ES-I3 (cell line): ENCODE results near the gene GMEB2.

Experiments
- H3K36me3 ChIP-seq: 2 replicates; pipeline ENCODE4 v1.6.1; 2013; ENCODE audit warnings: mild to moderate bottlenecking, low read length, control low read depth, moderate library complexity; ENCODE audit not compliant: insufficient read depth
- H3K4me1 ChIP-seq: 2 replicates; pipeline ENCODE4 v1.6.1; 2013; ENCODE audit warnings: mild to moderate bottlenecking, control low read depth, low read length; ENCODE audit not compliant: insufficient read depth
- H3K9ac ChIP-seq: 2 replicates; pipeline ENCODE4 v1.6.1; 2013; ENCODE audit warnings: low read depth, mild to moderate bottlenecking, low read length, moderate library complexity
- H3K9me3 ChIP-seq: 2 replicates; pipeline ENCODE4 v1.6.1; 2013; ENCODE audit warnings: mild to moderate bottlenecking, low read length, moderate library complexity; ENCODE audit not compliant: control insufficient read depth, insufficient read depth

Gene GMEB2

DNA sequence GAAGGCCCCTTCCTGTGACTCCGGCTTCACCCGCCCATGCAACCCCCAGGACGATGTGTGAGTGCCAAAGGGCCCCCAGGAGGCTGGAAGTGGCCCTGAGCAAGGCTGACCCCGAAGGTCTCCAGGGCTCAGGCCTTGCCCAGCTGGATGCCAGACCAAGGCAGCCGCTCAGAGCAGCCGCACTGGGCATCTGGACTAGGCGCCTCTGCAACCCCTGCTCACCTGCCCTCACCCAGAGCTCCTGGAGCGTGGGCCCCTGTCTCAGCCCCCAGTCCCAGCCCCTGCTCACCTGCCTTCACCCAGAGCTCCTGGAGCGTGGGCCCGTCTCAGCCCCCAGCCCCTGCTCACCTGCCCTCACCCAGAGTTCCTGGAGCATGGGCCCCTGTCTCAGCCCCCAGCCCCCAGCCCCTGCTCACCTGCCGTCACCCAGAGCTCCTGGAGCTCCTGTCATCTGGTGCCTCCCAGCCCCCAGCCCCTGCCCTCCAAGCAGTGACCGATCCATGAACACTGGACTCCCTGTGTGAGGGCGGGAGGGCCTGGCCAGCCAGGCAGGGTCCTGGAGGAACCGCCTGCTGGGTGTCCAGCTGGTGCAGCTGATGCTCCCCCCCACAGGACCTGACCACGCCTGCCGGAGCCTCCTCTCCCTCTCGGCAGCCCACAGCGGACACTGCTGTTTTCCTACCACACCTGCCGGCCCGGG is 80.5 kb downstream of the GMEB2 start:
- no peaks in the 10 kb centered on the region for H3K36me3 ChIP-seq
- no peak overlapping the region for H3K9ac ChIP-seq

DNA sequence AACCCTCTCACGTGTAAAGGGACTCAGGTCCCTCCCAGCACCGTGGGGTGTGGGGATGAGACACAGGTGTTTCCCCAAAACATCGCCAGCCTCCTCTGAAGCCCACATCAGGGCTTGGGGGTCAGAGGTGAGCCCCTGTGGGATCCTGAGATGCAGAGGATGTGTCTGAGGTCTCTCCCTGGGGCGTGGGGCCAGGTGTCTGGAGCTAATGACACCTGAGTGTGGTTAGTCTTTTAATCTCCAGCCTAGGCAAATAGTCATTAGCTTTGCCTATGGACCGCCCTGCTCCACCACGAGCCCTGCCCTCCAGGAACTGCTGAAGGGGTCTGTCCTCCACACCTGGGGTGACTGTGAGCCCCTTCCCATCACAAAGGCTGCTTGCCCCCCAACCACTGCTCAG is 81.1 kb downstream of the GMEB2 start:
- no peaks in the 10 kb centered on the region for H3K9me3 ChIP-seq
- H3K9ac ChIP-seq, result no peak overlapping the region
- no peaks in the 10 kb centered on the region for H3K36me3 ChIP-seq
- H3K4me1 ChIP-seq, result peaks cover 16% of the 10 kb centered on the region; the same call in 1 of the 2 replicates

More for the DNA sequence above, 80.5 kb downstream of the GMEB2 start:
- Histone ChIP-seq H3K4me1 (peaks cover 16% of the 10 kb centered on the region; the same call in 1 of the 2 replicates), H3K9me3 (no peaks in the 10 kb centered on the region)

DNA sequence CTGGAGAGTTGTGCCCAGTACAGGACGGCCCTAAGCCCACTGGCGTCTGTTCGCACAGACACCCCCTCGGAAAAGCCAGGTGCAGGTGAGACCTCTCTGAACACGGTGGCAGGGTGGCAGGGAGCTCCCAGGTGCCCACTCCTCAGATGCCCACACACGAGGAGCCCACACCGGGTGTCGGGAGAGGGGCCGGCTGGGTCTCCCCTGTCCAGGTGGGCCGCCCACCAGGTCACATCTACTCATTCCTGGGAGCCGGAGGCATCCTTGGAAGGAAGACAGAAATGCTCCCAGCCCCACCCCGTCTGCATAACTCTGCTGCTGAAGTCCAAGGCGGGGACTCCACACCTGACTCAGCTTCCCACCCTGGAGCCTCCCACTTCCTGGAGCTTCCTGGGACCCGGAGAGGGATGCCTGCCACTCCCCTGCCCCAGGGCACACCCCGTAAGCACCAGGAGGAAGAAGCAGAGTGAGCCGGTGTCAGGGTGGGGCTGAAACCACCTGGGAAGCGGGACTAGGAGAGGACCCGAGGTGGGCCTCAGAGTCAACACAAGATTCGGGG is 81.9 kb downstream of the GMEB2 start:
- Histone ChIP-seq H3K36me3 (no peaks in the 10 kb centered on the region), H3K9me3 (no peaks in the 10 kb centered on the region), H3K4me1 (peaks cover 16% of the 10 kb centered on the region; the same call in 1 of the 2 replicates), H3K9ac (no peak overlapping the region)

DNA sequence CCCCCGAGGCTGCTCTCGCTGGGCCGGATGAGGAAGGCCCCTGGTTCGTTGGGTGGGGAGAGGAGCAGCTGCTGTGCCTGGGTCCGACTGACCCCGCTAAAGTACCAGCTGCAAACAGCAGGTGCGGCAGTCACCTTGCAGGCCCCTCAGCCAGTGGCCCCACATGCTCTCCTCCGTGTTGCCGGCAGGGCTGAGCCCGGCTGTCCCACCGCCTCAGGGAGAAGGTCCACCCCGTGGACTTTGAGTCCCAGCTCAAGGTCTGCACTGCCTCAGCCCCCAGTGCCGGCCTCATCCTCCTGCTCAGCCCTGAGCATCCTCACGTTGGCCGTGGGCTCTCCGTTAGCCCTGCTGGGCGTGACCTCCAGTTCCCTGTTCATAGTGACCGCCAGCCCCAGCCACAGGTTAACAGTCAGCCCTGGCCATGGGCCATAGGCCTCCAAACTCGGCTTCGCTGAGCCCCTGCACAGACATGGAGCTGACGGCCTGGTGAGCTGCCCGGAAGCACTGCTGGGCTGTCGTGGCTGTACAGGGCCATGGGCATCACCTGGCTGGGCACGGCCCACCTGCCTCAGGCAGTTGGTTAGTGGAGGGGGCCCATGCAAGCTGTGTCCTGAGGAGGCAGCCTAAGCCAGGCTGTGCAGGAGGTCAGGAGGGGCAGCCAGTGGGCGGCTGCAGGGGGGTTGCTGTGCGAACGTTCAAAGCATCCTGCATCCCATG is 82.5 kb downstream of the GMEB2 start:
- Histone ChIP-seq H3K9me3 (no peaks in the 10 kb centered on the region), H3K36me3 (no peaks in the 10 kb centered on the region), H3K9ac (no peak overlapping the region), H3K4me1 (peaks cover 13% of the 10 kb centered on the region; the same call in 1 of the 2 replicates)

DNA sequence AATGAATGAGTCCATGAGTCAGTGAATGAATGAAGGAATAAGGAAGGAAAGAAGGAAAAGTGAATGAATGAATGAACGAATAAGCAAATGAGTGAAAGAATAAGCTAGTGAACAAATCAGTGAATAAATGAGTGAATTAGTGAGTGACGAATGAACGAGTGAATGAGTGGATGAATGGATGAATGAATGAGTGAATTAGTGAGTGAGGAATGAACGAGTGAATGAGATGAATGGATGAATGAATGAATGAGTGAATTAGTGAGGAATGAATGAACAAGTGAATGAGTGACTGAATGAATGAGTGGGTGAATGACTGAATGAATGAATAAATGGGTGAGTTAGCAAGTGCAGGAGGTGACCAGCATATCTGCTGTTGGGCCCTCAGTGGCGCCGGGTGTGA is 83.2 kb downstream of the GMEB2 start:
- H3K9ac ChIP-seq, result no peak overlapping the region
- H3K9me3 ChIP-seq, result no peaks in the 10 kb centered on the region
- H3K36me3 ChIP-seq, result no peaks in the 10 kb centered on the region
- peaks cover 11% of the 10 kb centered on the region; the same call in 1 of the 2 replicates for H3K4me1 ChIP-seq

DNA sequence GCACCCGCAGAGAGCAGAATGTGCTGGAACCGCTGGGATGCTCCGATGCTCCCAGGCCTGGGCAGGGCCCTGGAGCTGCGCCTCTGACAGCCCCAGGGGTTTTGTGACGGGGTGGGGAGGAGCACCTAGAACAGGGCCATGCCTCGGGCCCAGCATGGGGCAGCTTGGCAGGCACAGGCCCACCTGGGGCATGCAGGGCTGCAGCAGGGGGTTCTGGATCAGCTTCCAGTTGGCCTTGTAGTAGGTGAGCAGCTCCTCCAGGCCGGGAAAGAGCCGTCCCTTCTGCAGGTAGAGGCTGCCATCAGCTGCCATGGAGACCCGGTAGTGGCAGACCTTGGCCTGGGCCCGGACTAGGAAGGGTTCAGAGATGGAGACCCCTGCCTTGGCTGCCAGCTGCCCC is 83.8 kb downstream of the GMEB2 start:
- no peaks in the 10 kb centered on the region for H3K9me3 ChIP-seq
- peaks cover 5% of the 10 kb centered on the region; the same call in 1 of the 2 replicates for H3K4me1 ChIP-seq
- H3K9ac ChIP-seq, result no peak overlapping the region
- no peaks in the 10 kb centered on the region for H3K36me3 ChIP-seq

DNA sequence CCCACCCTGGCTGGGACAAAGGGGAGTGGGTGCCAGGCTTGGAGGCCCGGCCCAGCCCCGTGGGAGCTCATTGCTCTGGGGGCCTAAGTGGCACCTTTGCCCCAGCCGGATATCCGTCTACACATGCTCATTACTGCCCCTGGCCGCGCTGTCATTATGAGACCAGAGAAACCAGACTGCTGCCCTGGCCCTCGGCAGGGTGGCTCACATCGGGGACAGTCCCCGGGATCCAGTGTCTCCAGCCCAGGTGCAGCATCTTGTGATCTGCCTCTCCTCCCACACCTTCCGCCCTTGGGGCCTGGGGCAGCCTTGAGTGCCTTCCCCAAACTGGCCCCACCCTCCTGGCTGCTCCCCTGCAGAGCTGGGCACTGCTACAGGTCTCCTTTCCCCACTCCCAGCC is 84.2 kb downstream of the GMEB2 start:
- Histone ChIP-seq H3K36me3 (no peaks in the 10 kb centered on the region), H3K9ac (no peak overlapping the region), H3K9me3 (no peaks in the 10 kb centered on the region), H3K4me1 (peaks cover under 1% of the 10 kb centered on the region; the same call in 1 of the 2 replicates)

DNA sequence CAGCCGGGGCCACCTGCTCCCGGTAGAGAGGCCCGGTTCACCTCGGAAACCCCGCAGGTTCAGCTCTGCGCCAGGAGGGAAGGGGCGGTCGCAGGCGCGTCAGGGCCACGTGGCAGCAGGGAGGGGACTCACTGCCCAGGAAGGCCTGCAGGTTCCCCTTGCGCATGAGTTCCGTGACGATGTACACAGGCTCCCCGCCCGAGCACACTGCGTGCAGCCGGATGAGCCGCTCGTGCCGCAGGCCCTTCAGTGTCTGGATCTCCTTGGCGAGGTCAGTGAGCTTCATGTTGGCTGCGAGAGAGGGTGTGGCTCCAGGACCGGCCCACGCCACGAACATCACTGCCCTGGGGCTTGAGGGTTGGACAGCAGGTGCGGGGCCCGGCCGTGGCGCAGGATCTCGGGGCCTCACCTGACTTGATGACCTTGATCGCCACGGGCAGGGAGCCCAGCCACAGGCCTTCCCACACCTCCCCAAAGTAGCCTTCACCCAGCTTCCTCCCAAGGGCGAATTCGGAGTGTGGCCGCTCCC is 84.8 kb downstream of the GMEB2 start:
- H3K36me3 ChIP-seq, result no peaks in the 10 kb centered on the region
- no peaks in the 10 kb centered on the region; the same call in 1 of the 2 replicates for H3K4me1 ChIP-seq
- H3K9me3 ChIP-seq, result no peaks in the 10 kb centered on the region
- H3K9ac ChIP-seq, result no peak overlapping the region

DNA sequence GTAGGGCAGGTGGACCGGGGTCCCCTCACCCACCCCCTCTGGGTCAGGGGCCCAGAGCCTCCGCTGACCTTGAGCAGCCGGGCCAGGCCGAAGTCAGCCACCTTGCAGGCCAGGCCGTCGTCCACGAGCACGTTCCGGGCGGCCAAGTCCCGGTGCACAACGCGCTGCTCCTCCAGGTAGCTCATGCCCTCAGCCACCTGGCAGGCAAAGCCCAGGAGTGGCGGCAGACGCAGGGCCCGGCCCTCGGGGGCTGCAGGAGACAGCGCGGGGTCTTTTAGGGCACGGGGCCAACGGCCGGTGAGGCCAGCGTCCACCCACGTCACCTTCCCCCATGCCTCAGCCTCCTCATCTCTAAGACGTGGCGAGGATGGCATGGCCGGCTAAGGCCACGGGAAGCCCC is 85.5 kb downstream of the GMEB2 start:
- H3K9ac ChIP-seq, result no peak overlapping the region
- no peaks in the 10 kb centered on the region; the same call in 1 of the 2 replicates for H3K4me1 ChIP-seq
- no peaks in the 10 kb centered on the region for H3K36me3 ChIP-seq
- H3K9me3 ChIP-seq, result no peaks in the 10 kb centered on the region

DNA sequence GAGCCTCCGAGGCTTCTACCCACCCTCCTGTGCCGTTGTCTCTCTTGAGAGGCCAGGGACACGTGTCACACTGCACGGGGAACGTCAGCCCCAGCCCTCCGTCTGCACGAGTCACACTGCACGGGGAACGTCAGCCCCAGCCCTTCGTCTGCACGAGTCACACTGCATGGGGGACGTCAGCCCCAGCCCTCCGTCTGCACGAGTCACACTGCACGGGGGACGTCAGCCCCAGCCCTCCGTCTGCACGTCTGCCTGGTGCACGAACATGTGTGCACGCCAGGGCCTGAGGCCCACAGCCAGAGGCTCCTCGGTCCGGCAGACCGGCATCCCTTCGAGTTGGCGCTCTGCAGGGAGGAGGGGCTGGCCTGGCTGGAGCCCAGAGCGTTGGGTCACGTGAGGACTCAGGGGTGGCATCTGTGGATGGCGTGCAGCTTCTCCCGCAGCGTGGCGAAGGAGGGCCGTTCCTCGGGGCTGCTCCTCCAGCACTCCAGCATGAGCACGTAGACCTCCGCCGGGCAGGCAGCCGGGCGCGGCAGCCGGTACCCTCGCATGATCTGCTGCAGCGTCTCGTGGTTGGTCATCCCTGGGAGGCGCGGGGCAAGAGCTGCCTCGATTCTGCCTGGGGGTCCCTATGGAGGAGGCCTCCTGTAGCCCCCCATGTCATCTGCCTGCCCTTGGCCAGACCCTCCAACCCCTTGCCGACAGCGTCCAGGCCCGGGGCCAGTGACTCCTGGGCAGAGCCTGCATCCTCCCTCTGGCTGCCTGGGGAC is 86.3 kb downstream of the GMEB2 start:
- Histone ChIP-seq H3K4me1 (no peaks in the 10 kb centered on the region; the same call in 1 of the 2 replicates), H3K9me3 (no peaks in the 10 kb centered on the region), H3K9ac (no peak overlapping the region), H3K36me3 (no peaks in the 10 kb centered on the region)

DNA sequence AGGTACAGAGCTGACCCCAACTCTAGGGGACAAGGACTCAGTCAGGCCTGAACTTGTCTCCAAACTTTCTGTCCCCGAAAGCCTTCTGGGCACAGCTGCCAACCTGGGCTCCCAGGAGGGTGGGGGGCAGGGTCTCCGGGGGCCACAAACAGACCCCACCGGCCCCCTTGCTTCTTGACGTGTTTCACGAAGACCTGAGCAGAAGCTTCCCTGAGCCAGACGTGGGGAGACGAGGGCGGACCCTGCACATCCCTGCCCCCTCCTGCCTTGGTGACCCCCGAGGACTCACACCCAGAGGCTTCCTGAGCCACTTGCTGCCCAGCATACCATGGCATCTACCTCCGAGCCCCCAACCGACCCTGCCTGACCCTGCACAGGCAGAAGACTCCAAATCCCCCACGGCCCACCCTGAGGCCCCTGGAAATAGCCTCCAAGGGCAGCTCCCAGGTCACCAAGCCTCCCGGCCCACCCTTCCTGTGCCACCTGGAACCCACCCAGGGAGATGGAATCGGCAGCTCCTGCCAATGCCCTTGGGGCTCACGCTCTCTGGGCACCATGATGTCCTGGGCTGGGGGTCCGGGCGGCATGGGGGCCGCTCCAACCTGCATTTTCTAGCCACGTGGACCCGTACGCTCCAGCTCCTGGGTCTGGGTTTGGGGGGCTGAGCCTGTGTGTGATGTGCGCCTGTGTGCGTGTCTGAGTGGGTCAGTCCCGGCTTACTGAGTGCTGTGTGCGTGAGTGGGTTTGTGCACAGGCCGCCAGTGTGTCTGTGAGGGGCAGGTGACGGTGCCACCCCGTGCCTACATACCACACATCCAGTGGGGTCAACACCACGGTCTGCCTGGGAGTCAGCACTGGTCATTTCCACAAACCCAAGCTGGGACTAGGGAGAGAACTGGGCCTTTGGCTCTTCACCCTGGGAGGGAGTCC is 87.2 kb downstream of the GMEB2 start:
- Histone ChIP-seq H3K4me1 (no peaks in the 10 kb centered on the region), H3K9ac (no peak overlapping the region), H3K36me3 (no peaks in the 10 kb centered on the region), H3K9me3 (no peaks in the 10 kb centered on the region)

DNA sequence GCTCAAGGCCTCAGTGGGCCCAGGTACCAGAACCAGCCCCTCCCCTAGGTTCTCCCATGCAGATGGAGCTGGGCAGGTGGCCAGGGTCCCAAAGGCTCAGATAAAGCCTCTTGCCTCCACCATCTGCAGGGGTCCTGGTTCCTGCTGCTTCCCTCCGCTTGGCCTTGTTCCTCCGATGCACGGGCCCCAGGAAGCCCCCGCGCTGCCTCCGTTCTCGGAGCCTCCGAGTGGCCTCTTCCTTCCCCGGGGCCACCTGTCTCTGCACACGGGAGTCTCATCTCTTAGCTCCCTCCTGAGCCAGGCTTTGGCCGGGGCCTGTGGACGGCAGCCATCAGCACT is 87.8 kb downstream of the GMEB2 start:
- Histone ChIP-seq H3K9me3 (no peaks in the 10 kb centered on the region), H3K4me1 (no peaks in the 10 kb centered on the region), H3K9ac (no peak overlapping the region), H3K36me3 (no peaks in the 10 kb centered on the region)
